ENCODE results near the gene NEAT1.
"Not testable (repeated sequence)": the region's sequence is repeated elsewhere in the genome, so short reads cannot be mapped to it uniquely, and the experiment has no call there.

The NEAT1 gene

DNA sequence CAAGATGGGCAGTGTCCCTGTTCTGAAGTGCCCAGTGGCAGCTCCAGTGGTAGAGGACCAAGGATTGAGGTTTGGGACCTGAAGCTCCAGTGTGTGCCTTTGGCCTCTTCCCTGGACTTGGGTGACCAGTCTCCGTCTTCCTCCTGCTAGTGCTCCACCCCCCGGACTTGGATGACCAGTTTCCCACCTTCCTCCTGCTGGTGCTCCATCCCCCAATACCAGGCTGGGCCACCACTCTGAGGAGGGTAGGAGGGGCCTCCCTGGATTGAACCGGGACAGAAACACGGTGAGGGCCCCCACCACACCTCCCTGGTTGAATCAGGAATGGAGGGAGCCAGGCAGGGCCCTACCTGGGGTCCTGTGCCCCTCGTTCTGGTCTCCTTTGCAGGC, 10.9 kb upstream of the NEAT1 start:
- no peak for DNase-seq

- no peak for DNase-seq
These were observed 10.1 kb upstream of the NEAT1 start for GRCh38 chr11:65412271-65413076.

DNA sequence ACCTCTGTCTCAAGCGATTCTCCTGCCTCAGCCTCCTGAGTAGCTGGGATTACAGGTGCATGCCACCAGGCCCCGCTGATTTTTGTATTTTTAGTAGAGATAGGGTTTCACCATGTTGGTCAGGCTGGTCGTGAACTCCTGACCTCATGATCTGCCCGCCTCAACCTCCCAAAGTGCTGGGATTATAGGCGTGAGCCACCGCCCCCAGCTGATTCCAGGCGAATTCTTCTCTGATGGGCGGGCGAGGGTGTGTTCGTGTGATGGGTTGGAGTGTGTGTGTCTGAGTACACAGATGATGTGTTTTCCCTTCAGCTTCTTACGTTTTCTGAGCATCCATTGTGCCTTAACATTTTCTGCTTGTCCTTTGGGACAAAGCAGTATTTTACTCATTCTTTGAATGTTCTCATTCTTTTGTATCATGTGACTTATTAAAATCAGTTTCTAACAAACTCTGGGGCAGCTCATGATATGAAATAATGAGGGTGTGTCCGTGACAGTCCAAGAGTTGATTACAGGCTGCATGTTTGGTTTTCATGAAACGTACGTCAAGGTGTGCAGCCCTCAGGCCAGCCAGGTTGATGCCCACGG, 9.4 kb upstream of the NEAT1 start:
- not testable (repeated sequence) for DNase-seq

- DNase-seq = no peak
These were observed 7.7 kb upstream of the NEAT1 start for GRCh38 chr11:65414776-65415498.

GRCh38 chr11:65415499-65416340, 6.9 kb upstream of the NEAT1 start:
- no peak for DNase-seq

DNA sequence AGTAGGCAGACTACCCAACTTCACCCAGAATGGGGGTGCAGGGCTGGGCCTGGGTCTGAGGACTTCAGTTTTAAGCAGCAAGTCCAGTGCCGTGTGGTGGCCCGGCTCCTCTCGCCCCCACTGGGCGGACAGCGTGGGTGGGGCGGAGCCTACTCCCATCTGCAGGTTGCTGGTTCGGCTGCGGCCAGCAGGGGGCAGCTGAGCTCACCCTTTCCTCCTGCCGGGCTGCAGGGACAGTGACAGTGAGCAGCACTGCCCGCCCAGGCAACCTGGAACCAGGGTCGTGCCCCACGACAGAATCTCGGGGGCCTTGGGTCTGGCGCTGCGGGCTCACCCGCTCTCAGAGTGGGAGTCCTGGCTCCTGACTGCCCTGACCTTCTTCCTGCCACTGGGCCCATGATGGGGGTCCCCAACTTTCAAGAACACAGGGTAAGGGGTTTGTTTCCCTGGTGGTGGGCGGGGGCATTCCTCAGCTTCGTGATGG, 6.2 kb upstream of the NEAT1 start:
- no peak for DNase-seq

DNA sequence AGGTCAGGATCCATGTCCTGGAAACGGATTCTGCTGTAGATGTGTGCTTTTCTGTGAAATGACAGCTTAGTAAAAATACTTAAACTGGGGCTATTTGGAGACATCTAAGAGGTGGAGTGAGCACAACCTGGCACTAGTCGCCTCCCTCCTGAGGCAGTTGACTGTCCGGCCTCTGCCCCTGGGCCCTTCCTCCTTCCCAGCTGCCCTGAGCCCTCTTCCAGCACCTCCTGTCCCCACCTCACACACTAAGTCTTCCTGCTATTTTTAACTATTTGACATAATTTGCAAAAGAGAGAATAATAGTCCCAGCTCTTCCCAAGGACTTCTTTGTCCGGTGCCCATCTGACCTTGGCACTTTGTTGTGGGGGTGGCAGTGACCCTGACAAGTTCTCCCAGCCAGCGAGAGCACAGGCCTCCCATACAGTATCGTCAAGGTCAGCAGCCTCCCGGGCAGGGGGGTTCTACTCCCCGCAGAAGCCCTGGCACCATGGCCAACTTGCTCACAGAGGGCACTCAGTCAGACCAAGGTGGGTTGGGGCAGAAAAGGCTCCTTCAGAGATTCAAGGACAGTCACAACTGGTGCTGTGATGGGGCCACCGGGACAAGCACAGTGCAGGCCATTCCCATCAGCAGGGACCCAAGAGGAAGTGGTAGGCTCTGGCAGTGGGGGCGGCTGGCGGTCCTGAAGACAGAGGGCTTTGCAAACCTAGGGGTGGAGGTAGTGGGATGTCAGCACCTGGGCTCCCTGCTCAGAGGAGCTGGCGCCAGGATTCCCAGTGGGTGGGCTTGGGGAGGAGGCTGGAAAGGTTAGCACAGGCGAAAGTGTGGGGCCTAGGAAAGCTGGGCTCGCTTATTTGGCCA, 5.5 kb upstream of the NEAT1 start:
- no peak for DNase-seq

DNA sequence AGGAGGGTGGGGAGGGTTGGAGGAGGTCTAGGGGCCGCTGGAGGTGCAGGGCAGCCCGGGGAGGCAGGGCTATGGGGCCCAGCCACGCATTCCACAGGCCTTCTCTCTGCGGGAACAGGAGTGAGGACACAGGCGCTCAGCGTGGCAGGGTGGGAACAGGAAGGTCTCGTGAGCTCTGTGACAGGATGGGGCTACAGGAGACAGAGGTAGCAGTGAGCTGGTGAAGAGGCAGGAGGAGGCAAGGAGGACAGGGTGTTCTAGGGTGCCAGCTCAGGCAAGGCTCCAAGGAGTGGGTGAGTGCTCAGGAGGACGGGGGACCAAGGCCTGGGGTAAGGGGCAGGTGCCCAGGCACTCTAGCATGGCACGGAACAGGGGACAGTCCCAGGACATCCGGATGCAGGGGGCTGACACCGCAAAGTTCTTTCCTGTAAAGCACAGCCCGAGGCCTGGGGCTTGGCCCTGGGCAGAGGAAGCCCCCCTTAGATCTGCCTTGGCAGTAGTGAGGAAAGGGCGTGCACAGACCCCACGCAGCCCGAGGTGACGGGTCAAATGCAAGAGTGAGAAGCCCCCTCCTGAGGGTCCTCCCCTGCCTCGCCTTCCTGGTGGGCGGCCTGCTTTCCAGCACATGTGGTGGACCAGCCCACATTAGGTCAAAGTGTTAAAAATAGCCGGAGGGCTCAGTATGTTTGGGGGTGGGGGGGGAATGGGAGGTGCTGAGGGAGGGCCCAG, 4.7 kb upstream of the NEAT1 start:
- DNase-seq = no peak

DNA sequence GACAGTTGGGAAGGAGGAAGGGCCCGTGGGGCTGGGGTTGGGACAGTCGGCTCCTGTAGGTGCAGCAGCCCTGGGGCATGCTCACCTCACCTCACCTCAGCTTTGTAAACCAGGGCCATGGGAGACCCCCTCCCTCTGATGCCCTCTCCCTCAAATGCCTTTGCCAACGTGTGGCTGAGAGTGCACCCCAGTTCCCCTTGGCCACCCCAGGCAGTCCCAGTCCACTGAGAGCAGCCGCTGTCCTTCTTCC, 4.2 kb upstream of the NEAT1 start:
- DNase-seq = no peak

DNA sequence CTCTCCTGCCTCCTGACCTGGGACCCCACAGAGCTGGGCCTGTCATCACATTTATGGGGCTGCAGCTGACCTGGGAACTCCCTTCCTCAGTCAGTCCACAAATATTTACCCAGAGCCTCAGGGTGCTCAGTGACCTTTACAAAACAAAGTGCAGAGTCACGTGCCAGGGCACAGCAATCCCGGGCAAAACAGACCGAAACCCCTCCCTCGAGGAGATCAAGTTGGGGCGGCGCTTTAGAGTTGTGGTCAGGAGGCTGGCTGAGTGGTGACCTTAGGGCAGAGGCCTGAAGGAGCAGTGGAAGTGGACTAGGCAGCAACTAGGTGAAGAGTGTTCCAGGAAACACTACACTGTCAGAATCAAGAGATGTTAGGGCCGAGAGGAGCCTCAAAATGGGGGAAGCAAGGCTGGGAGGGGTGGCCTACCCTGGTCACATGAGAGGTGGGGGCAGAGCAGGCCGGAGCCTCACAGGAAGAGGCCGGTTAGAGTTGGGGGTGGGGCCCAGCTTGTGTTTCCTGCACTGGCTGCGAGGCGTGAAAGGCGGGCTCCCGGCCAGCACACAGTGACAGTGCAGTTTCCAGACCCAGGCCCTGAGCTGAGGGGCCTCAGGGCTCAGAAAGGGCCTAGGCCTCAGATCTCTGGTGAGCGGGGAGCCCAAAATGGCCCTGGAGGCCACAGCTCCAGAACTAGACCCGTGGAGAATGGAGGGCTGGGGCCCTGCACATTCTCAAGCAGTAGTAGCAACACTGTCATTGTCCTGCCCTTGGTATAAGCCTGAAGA, 3.7 kb upstream of the NEAT1 start:
- DNase-seq = peak; percentile 76

DNA sequence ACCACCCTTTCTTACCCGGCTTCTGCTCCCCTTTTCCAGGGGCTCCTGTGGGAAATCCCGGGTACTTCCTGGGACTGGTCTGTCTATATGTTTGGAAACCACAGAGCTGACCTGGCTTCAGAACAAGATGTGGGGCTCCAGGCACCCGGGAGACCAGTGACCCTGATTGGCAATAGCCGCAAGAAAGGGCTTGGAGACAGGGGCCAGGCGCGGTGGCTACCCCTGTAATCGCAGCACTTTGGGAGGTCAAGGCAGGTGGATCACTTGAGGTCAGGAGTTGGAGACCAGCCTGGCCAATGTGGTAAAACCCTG, 3.2 kb upstream of the NEAT1 start:
- DNase-seq = no peak

DNA sequence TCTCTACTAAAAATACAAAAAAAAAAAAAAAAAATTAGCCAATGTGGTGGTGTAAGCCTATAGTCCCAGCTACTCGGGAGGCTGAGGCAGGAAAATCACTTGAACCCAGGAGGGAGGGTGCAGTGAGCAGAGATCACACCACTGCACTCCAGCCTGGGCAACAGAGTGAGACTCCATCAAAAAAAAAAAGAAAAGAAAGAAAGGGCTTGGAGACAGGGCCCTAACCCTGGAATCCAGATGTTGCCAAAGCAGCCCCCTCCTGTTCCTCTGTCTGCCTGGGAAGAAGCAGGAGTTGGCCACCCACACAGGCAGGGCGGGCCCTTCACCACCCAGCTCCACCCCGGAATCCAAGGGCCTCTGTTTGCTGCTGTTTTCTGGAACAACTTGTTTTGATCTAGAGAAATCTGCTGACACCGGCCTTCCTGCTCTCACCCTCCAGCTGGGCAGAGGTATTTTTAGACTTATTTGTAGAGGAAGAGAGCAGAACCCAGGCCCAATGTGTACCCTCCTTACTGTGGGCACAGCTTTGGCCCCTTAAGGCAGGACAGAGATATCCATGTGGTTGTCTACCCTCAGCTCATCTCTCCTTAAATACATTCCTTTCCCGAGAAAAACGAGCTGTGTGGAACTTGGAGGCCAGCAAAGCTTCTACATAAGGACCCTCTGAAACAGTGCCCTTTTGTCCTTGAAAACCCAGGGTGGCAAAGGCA, 2.7 kb upstream of the NEAT1 start:
- no peak for DNase-seq

DNA sequence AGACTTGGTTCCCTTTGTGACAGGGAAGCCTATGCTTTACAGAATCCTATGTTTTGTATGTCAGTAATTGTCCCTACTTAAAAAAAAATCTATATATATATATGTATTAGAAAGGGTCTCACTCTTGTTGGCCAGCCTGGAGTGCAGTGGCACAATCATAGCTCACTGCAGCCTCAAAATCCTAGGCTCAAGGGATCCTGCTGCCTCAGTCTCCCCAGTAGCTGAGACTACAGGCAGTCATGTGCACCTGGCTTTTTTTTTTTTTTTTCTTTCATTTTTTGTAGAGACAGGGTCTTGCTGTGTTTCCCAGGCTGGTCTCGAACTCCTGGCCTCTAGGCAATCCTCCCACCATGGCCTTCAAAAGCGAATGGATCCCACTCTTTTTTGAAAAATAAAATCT, 2.1 kb upstream of the NEAT1 start:
- DNase-seq = no peak

GRCh38 chr11:65420979-65421793, 1.4 kb upstream of the NEAT1 start:
- no peak for DNase-seq

DNA sequence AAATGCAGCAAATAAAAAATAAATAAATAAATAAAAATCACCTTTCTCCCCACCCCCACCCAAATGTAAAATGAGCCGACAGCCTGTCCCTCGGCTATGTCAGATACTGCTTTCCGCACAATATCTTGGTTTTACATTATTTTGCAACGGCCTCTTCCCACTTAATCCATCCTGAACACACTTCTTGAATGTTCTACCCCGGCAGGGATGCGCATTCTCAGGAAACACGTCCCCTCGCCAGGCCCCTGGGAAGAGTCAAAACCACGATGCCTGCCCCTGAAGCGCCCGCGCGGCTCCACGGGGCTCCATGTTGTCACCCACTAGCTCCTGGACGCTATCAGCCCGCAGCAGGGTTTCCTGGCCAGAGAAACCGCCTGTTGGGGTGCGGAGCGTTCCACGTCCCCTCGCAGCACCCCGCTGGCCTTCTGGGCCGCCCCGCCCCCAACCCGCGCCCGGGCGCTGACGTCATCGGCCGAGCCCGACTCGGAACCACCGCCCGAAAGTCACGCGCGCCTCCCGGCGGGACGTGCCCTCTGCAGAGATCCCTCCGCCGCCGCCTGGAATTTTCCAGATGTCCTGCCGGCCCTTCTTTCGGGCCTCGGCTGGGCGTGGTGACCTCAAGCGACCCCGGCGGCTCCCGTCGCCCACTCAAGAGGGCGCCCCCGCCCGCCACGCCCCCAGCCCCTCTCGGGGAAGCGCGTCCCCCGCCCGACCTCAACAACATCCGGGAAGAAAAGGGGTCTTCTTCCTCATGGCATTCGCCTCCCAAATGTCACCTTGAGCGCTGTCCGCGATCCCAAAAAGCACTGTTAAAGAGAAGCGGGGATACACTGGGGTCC, 585 bp upstream of the NEAT1 start:
- DNase-seq = peak; percentile 51

- DNase-seq = no peak
These were observed 1.1 kb downstream of the NEAT1 start for GRCh38 chr11:65423516-65424204.

- DNase-seq = no peak
These were observed 1.9 kb downstream of the NEAT1 start for GRCh38 chr11:65424205-65425104.
